GM19438 (cell line): ENCODE data around the gene GART.

ENCODE experiments used
- ATAC-seq: cut with Tn5 transposase; IDR thresholded peaks from one replicate; pipeline ENCODE4 v1.9.1; 2021; ENCODE audit warnings: low read depth; ENCODE audit not compliant: unreplicated experiment

GART gene

GRCh38 chr21:33554236-33554981, 12.5 kb upstream of the GART start:
- no peak for ATAC-seq

- ATAC-seq, result no peak
Observed at GRCh38 chr21:33552999-33553598, 11.2 kb upstream of the GART start.

GRCh38 chr21:33552093-33552998, 10.4 kb upstream of the GART start:
- ATAC-seq, result no peak

- no peak for ATAC-seq
Observed at GRCh38 chr21:33551664-33552063, 9.7 kb upstream of the GART start.

GRCh38 chr21:33550772-33551660, 9.1 kb upstream of the GART start:
- no peak for ATAC-seq

GRCh38 chr21:33549848-33550771, 8.2 kb upstream of the GART start:
- ATAC-seq, result no peak

- no peak for ATAC-seq
Observed at GRCh38 chr21:33546086-33546485, 4.2 kb upstream of the GART start.

- no peak for ATAC-seq
Observed at GRCh38 chr21:33544451-33545195, 2.7 kb upstream of the GART start.

- ATAC-seq, result peak; percentile 14
Observed at GRCh38 chr21:33543505-33544129, 1.7 kb upstream of the GART start.

GRCh38 chr21:33542640-33543504, 955 bp upstream of the GART start, which contains the start of gene SON:
SON (plus strand) TSS chr21:33543038; CDS start chr21:33543093, 55 bp downstream.
- peak; percentile 93 for ATAC-seq

GRCh38 chr21:33541105-33541711, 709 bp downstream of the GART start:
- no peak for ATAC-seq

- ATAC-seq, result no peak
Observed at GRCh38 chr21:33540711-33541104, 1.2 kb downstream of the GART start.

- no peak for ATAC-seq
Observed at GRCh38 chr21:33539616-33540015, 2.3 kb downstream of the GART start.

- ATAC-seq, result no peak
Observed at GRCh38 chr21:33537212-33537611, 4.7 kb downstream of the GART start.

GRCh38 chr21:33531007-33531406, 10.9 kb downstream of the GART start:
- no peak for ATAC-seq

- ATAC-seq, result no peak
Observed at GRCh38 chr21:33522953-33523349, 19.0 kb downstream of the GART start.
